GM19239 (cell line): ENCODE results near the gene SRGAP1.
"Not testable (repeated sequence)": the region's sequence is repeated elsewhere in the genome, so short reads cannot be mapped to it uniquely, and the experiment has no call there.

Source experiments
- DNase-seq: peaks from one replicate; pipeline ENCODE4 v3.0.0; 2011; ENCODE audit warnings: low spot score; ENCODE audit not compliant: insufficient read length
- FAIRE-seq: peaks from 2 replicates; lab custom pipeline; 2011; peaks lifted over from hg19 to GRCh38; lab: Jason Lieb, UNC

The SRGAP1 gene

DNA sequence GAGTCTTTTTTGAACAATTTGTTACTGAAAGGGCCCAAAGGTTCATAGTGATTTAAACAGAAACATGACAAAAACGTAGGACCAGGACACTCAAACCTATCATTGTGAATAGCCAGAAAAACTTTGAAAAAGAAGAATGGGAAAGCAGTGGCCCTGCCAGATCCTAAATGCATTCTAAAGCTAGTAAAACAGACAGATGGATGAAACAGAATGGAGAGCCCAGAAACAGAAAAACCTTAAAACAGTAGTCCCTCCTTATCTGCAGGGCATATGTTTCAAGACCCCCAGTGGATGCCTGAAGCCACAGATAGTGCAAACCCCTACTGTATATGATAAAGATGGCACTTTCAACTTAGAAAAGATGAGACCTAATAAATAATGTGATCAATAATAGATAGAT is 283.9 kb downstream of the SRGAP1 start:
- no peak for FAIRE-seq
- no peak for DNase-seq

DNA sequence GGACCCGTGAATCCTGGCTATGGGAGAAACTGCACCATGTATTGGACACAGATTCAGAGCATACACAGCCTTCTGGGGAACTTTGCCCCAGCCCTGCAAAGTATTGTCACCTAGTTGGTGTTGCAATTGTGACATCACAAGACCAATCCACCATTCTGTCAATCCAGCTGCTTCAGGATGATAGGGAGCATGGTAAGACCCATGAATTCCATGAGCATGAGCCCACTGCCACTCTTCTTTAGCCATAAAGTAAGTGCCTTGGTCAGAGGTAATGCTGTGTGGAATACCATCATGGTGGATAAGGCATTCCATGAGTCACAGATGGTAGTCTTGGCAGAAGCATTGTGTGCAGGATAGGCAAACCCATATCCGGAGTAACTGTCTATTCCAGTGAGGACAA is 286.0 kb downstream of the SRGAP1 start:
- FAIRE-seq, DNase-seq: not testable (repeated sequence)

DNA sequence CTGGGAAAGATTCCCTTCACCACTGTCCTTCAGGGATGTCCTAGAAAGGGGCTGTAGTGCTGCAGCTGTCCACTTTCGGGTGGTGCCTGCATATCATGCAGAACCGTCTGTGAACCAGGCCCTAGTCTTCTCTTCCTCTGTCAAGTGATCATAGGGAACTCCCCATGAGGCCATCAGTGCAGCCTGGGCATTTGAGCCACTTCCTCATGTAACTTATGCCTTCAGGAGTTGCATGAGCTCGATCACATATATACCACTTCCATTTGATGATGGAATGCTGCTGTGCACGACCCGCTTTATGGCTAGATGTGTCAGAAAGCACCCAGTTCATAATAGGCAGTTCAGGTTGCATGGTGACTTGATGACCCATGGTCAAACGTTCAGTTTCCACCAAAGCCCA is 287.0 kb downstream of the SRGAP1 start:
- not testable (repeated sequence) for FAIRE-seq, DNase-seq

DNA sequence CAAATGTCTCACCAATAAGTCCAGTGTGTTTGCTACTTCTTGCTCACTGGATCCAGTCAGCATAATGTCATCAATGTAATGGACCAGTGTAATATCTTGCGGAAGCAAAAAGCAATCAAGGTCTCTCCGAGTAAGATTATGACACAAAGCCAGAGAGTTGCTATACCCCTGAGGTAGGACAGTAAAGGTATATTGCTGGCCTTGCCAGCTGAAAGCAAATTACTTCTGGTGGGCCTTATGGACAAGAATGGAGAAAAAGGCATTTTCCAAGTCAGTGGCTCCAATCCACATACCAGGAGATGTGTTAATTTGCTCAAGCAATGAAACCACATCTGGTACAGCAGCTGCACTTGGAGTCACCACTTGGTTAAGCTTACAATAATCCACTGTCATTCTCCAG is 288.2 kb downstream of the SRGAP1 start:
- DNase-seq, FAIRE-seq: not testable (repeated sequence)

DNA sequence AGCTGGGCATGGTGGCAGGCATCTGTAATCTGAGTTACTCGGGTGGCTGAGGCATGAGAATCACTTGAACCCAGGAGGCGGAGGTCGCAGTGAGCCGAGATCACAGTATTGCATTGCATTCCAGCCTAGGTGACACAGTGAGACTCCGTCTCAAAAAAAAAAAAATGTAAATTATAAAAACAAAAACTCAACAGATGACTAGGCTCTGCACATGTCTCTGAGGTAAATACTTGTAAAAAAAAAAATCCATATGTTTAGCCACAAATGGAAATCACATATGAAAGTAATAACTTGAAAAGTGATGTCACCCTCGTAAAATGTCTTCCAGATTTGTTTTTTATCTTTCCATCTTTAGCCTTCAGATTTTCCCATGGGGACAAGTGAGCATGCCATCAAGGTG is 292.6 kb downstream of the SRGAP1 start:
- no peak for FAIRE-seq
- DNase-seq, result no peak

DNA sequence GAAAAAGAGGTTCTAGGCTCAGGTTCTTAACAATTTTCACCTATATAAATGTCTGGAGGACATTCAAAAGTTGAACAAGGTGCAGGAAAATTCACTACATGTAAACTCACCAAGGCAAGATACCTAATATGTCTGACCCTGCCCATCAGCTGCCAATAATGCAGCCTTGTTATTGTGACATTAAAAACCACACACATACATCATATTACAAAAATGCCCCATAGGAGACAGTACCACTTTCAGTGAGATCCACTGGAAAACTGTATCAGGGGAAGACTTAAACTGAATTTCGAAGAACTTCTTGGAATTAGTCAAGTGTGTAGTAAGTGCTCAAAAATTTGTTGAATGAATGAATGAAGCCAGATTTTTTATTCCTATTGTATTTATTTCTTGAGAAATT is 294.5 kb downstream of the SRGAP1 start:
- no peak for FAIRE-seq

DNA sequence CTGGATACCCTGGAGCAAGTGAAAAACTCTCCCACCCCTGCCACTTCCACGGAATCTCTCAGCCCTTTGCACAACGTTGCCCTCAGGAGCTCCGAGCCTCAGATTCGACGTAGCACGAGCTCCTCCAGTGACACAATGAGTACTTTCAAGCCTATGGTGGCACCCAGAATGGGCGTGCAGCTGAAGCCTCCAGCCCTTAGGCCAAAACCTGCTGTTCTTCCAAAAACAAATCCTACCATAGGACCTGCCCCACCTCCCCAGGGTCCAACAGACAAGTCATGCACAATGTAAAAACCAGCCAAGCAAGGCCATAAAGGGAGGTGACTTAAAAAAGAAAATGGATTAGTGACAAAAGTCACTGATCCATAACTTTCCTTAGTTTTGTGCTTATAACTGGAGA is 297.9 kb downstream of the SRGAP1 start:
- FAIRE-seq, result no peak
- no peak for DNase-seq

More for the DNA sequence above, 294.5 kb downstream of the SRGAP1 start:
- DNase-seq, result no peak

DNA sequence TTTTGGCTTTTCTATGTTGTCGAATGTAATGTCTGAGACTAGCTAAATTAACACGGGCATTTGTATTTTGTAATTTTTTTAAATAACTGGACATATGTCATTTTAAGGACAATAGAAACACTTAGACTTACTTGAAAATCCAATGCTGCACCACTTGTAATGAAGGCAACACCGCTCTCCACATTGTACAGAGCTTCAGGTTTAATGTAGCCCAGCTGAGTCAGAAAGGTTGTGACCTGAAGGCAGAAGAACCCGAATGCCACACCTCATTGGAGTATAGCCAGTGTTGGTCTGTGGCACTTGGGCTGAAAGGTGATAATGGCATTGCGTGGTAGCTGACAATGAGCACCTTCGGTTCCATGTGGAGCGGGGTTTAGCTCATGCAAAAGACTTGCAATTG is 298.3 kb downstream of the SRGAP1 start:
- DNase-seq, result no peak
- no peak for FAIRE-seq

DNA sequence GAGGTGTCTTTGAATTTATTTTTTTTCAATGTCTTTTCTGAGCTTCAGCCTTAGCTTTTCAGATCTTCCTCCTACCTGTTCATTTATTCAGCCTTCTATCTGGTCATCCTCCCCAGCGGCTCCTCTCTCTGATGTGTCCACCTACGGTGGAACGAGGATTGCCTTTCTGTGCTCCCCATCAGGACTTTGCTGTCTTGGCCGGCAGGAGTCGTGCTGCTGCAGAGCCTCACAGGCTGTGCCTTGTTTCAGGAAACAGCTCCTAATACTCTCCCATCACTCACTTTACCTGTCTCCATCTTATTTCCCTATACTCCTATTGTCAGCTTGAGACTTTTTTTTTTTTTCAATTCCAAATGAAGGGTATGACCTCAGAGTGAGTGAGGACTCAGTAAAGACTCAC is 300.7 kb downstream of the SRGAP1 start:
- DNase-seq, result no peak
- no peak for FAIRE-seq

DNA sequence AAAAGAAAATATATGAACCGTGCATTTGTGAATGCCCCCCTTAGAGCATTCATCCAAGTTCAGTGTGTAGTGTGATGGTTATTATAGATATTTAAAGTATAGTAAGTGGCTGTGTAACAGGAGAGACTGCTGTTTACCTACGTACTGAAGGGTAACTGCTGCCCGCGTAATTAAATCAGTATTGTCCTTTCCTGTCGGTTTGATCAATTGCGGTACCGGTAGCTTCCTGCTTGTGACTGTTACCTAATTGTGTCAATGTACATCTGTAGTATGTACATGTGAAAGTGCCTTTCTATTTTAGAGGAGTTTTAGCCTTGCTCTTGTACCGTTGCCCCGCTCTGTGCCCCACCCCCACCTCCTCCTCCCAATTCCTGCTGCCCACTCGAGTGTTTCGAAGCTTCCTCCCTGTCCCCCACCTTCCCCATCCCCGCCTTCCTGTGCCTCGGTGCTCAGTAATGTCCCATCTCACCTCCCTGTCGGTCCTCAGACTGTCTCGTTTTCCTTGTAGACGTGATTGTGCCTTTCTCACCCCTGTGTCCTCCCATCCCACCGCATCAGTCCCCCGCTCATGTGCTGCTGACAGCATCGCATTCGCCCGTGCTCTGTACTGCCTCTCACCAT is 302.6 kb downstream of the SRGAP1 start:
- FAIRE-seq (no peak), DNase-seq (no peak)

DNA sequence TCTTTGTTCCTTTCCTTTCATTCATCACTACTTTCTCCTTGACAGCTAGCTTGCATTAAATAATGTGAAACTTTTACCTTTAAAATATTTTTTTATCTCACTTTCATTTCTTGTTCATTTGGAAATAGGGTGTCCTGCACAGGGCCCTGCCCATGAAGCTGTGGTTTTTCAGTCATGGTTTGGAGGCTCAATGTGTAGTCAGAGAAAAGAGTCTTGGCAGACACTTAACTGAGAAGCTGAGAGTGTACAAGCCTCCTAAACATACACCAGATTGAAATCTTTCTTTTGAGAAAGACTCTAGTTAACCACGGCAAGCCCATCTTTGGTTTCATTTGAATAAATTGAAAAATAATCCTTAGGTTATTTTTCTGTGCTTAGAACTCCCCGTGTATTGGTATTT is 303.4 kb downstream of the SRGAP1 start:
- DNase-seq (no peak), FAIRE-seq (no peak)

DNA sequence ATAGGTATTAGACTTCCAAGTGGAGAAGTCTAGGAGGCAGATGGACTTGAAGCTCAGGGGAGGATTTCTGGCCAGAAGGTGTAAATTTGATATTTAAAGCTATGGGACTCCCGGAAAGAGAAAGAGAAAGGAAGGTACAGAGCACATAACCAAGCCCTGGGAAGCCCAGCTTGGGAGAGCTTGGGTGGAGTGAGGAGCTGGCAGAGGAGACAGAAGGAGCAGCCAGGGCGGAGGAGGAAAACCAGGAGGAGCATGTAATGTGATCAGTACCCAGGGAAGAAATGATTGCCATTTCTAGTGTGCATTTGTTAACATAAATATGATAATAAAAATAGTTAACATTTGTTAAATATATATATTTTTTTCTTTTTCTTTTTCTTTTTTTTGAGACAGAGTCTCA is 310.2 kb downstream of the SRGAP1 start:
- DNase-seq (no peak), FAIRE-seq (no peak)

DNA sequence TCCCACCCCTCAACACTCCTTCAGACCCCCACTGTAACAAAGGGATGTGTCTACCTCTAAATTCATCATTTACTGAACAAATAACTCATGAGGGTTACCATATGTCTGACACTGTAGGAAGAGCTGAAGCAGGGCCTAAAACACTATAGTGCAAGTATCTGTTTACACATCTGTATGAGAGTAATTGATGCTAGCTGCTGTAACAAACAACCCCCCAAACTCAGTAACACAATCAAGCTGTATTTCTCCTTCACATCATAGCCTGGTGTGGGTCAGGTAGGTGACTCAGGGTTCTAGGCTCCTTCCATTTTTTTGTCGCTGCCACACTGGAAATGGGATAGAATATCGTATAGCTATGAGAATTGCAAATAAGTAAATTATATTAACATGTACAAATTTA is 312.6 kb downstream of the SRGAP1 start:
- FAIRE-seq, result no peak
- no peak for DNase-seq

DNA sequence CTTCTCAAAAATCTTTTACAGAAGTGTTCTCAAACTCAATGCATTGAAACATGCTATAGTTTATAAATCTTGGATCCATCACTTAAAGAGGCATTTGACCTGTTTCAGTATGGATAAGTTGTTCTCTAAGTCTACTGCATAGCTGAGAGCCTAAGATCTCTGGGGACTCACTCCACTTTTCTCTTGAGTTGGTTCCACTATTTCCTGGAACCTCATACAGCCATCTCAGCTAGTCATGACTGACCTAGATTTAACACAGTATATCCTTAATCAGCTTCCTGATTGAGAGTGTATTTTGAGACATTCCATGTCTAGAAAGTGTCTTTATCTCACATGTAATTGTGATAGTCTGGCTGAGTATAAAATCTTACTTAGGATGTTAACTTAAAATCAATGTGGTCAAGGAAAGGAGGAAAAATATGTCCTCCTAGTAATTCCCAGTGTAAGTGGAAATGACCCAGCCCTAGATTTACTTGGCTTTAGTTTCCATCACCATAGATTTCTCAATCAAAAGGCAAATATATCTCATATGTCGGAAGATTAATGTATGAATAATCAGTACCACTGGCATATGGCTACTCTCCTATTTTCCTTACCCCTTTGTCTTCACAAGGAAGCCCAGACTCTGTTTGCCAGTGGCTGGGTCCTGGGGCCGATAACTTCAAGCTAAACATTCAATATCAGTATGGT is 315.7 kb downstream of the SRGAP1 start:
- FAIRE-seq (no peak), DNase-seq (no peak)

DNA sequence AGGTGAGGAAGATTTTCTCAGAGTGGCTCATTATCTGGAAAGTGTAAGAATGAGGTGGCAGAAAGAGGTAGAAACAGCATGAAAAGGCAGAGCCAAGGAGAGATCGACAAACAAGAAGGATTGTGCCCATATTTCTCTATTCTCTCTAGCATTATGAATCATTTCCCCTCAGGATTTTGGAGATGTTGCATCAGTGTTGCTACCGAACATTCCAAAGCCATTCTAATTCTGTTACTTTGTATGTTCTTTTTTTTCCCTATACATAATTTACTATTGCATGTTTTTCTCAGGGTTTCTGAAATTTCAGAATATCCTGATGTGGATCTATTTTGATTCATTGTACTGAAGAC is 316.2 kb downstream of the SRGAP1 start:
- no peak for DNase-seq
- no peak for FAIRE-seq

DNA sequence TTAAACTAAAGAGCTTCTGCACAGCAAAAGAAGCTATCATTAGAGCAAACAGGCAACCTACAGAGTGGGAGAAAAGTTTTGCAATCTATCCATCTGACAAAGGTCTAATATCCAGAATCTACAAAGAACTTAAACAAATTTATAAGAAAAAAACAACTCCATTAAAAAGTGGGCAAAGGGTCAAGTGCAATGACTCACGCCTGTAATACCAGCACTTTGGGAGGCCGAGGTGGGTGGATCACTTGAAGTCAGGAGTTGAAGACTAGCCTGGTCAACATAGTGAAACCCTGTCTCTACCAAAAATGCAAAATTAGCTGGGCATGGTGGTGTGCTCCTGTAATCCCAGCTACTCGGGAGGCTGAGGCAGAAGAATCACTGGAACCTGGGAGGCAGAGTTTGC is 322.1 kb downstream of the SRGAP1 start:
- DNase-seq, FAIRE-seq: not testable (repeated sequence)

DNA sequence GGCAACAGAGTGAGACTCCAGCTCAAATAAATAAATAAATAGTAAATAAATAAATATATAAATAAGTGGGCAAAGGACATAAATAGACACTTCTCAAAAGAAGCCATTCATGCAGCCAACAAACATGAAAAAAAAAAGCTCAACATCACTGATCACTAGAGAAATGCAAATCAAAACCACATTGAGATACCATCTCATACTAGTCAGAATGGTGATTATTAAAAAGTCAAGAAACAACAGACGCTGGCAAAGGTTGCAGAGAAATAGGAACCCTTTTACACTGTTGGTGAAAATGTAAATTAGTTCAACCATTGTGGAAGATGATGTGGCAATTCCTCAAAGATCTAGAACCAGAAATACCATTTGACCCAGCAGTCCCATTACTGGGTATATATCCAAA is 322.5 kb downstream of the SRGAP1 start:
- DNase-seq, FAIRE-seq: not testable (repeated sequence)

DNA sequence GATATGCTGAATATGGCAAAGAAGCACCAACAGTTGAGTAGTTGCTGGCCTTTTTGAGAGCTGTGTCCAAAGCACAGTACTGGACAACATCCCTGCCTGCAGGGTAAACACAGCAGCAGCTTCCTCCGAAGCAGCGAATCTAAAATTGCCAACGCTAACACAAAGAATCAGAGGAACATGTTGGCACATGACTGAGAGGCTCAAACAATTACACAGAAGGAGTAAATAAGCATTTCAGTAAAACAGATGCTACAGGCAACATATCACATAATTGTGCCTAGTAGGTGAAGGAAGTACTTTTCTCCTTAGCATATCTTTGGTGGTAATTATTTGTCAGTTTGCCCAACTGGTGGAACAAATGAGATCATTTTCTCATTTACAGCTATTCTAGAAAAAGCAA is 325.5 kb downstream of the SRGAP1 start:
- no peak for DNase-seq
- no peak for FAIRE-seq

DNA sequence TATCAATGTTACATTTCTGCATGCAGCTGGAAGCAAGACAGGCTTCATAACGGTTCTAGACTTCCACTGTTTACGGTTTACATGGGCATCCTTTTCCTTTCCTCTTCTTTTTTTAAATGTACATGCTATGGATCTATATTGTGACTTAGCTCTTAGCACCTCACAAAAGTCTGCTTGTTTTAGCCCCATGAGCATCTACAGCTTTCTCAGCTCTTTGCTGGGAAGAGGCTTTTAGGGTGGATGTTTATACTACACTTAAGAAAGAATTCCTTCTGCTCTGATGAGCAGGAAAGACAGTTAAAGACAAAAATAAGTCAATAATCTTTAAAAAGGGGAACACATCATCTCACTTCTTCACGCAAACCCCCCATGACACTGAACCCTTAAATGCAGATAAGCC is 326.2 kb downstream of the SRGAP1 start:
- DNase-seq (no peak), FAIRE-seq (no peak)

DNA sequence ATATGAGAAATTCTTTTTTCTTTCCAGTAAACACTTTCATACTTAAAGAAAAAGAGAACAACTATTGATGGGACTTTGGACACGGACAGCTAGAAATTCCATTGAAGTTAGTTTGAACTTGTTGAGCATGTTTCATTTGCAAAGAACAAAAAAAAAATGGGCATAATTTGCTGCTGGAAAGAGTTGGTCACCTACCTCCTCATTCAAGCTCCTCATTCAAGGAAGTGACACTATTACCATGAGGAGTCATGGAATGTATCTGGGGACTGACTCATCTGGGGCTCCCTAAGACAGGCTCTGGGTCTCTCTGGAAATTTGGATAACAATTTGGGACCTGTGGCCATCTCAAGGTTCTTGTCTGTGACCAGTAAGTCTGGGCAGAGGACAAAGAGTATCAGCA is 327.2 kb downstream of the SRGAP1 start:
- DNase-seq (no peak), FAIRE-seq (no peak)

DNA sequence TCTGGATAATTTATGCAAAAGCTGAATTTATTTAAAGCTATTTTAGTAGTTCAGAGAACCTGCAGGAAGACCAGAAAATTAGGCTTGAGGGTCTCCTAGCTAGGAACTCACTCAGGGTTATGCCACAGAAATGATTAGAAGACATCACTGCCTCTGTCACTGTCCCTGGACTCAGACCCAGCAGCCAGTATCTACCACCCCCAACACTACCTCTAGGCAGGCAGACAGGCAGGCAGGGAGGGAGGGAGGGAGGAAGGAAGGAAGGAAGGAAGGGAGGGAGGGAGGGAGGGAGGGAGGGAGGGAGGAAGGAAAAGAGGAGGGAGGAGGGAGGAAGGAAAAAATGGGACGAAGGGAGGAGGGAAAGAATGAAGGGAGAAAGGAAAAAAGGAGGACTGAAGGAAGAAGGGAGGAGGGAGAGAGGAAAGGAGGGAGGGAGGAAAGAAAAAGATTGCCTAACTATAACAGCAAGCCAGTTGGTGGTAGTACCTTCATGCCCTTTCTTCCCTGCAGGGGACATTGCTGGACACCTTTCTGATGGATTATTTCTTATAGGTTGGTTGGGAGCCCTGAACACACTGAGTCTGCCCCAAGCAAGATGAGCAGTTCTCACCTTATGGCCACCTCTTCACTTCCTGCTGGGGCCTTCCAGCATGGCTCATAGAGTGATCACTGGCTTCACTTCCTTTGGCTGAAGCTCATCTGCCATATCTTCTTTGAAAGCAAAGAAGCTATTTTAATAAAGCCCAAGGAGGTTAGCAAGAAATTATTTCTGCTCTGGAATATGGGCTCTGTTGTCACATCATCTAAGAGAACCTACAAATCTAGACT is 327.9 kb downstream of the SRGAP1 start:
- FAIRE-seq, result no peak
- DNase-seq, result no peak
